VCaP (cell line): Measurements from ENCODE around the gene MAPKBP1.

Experiments
- H3K27ac ChIP-seq: fragments of 450-650 bp; 2 replicates; pipeline ENCODE4 v1.5.1; 2017
- TF ChIP-seq, protein P1 (sequence below): fragments of 450-650 bp; conservative IDR thresholded peaks from 2 replicates; pipeline ENCODE4 v1.5.1; 2017; ENCODE audit warnings: mild to moderate bottlenecking, moderate library complexity

The MAPKBP1 gene

DNA sequence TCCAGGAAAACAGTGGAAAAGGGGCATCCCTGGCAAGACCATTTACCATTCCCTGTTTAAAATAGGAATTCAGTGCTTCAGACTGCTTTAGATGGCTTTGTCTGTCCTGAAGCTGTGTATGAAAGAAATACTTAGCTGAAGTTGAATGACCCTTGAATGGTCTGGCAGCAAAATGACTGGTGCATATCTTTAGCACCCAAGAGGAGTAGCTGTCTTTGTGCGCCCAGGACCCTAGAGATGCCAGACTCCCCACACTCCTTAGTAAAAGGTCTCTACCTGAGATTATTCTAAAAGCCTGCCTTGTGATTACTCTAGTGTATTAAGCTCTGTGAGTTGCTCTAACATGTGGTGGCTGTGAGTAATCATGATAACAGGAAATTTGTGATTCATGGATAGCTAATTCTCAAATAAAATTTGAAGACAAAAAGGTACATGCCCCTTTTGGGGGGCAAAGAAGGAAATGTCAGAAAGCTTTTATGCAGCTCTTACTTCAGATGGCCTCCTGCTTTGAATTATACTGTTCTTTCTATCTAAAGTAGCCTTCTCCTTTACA, 3.2 kb downstream of the MAPKBP1 start:
- no peak overlapping the region for H3K27ac ChIP-seq
- TF ChIP-seq, protein P1, sequence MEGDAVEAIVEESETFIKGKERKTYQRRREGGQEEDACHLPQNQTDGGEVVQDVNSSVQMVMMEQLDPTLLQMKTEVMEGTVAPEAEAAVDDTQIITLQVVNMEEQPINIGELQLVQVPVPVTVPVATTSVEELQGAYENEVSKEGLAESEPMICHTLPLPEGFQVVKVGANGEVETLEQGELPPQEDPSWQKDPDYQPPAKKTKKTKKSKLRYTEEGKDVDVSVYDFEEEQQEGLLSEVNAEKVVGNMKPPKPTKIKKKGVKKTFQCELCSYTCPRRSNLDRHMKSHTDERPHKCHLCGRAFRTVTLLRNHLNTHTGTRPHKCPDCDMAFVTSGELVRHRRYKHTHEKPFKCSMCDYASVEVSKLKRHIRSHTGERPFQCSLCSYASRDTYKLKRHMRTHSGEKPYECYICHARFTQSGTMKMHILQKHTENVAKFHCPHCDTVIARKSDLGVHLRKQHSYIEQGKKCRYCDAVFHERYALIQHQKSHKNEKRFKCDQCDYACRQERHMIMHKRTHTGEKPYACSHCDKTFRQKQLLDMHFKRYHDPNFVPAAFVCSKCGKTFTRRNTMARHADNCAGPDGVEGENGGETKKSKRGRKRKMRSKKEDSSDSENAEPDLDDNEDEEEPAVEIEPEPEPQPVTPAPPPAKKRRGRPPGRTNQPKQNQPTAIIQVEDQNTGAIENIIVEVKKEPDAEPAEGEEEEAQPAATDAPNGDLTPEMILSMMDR: no peak

DNA sequence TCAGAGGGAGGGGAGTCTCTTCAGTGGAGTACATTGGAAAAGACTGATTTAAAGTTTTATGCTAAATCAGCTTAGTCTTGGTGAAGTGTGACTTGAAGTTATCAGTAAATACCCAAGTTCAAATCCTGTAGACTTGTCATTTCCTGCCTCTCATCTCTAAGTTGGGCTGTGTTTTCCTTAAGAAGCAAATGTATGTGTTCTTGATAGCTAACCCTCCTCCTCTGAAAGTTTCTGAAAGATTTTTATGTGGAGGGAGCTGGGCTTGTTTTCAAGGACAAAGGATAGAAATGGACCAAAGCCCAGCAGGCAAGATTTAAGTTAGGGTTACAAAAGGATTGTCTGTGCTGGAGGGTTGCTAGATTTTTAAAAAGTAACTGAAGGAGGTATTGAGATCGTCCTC, 4.2 kb downstream of the MAPKBP1 start:
- no peak overlapping the region for H3K27ac ChIP-seq
- TF ChIP-seq, protein P1: no peak

DNA sequence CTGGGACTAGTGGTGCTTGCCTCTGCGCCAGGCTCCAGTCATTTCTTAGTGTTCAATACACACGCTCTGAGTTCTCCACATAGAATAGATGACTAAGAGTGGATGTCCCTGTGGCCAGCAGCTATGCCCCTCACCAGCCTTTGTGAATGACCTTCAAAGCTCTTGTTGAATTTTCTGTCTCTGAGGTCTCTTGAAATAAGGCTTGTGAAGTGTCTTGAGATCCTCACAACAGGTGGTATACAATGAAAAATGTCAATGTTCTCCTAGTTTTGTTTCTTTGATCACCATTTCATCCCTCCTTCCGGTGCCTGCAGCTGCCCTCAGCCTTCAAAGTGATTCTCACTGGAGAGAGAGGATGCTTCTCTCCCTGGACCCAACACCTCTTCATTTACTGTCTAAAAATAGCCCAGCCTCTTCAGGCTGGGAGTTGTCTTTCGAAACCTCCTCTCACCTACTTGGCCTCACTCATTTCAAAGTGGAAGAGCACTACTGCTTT, 5.4 kb downstream of the MAPKBP1 start:
- H3K27ac ChIP-seq: no peak overlapping the region

DNA sequence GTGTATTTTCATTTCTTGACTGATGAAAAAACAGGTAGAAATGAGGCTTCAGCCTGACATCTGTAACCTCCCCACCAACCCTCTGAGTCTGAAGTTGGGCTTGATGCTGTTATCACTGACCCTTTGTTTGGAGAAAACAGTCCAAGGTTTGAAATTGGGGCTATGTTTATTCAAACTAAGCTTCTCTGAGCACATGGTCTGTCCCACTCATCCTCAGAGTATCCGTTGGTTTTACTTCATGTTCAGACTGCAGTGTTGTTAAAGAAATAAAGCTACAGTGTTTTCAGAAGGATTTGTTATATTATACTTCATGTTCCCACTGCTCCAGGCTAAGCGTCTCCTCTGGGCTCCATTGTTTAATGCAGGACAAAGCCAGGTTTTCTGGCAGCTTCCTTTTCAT, 6.0 kb downstream of the MAPKBP1 start:
- TF ChIP-seq, protein P1: no peak
- no peak overlapping the region for H3K27ac ChIP-seq

More for the DNA sequence above, 5.4 kb downstream of the MAPKBP1 start:
- TF ChIP-seq, protein P1: no peak

DNA sequence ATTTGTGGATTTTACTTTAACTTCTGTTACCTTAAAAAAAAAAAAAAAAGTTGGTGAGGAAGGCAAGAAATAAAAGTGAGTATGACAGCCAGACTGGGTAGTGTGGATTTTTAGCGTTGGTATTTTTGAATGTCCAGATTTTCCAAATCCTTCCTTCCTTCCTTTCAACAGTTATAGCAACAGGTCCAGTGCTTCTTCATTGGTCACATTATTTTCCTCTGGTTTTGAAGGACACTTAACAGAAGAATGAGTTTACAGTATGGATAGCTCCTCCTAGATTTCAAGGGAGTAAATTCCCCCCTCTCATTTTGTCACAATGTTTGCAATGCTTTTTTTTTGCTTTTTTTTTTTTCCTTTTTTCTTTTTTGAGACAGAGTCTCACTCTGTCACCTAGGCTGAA, 6.4 kb downstream of the MAPKBP1 start:
- H3K27ac ChIP-seq: no peak overlapping the region
- TF ChIP-seq, protein P1: no peak

DNA sequence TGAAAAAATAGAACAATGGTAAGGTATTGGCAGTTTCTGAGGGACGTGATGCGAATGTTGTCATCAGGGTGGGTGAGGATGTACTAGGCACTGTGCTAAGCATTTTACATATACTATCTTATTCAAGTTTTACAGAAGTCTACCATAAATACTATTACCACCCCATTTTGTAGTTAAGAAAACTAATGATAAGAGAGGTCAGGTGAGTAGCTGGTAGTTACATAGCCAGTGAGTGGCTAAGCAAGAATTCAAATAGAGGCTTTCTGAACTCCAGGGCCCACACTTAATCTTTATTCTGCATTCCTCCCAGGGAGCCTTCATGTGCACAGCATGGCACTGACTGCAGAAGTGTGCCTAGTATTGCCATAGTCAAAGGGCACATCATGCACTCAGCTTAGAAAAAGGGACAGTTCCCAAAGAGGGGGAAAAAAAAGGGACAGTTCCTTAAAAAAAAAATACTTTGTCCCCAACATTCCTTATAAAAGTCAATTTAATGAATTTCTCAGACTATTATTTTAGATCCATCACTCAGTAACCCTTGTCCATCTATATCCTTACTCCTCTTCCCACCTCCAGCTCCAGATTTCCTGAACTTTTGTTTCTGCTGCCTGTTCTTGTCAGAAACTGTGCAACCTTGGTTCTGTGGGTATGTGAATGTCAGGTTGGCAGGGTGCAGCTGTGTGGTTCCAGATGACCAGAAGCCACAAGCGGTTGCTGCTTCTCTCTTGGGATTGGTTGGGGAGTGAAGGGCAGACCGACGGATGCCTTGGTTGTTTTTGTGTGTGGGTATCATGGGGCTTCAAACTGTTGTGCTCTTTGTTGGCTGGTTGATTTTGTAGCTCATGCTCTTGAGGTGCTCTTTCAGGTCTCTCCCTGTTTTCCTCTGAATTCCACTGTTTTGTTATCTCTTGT, 8.3 kb downstream of the MAPKBP1 start:
- no peak overlapping the region for H3K27ac ChIP-seq
- TF ChIP-seq, protein P1: no peak

DNA sequence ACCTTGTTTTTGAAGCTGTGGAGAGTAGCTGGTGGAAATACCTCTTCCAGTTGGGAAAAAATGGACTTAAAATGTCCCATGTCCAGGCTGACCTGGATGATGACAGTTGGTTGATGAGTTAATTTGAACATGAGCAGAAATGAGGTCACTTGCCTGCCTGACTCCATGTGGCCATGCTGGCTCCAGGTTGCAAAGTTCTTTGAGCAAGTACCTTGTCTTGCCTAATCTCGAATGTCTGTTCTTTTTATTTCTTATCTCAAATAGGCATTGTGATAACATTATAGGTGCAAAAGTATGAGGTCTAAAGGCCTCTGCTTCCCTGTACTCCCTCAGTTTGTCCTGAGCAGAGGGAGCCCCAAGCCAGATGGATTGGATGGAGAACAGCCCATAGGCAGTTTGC, 9.0 kb downstream of the MAPKBP1 start:
- TF ChIP-seq, protein P1: no peak
- H3K27ac ChIP-seq: no peak overlapping the region
